ENCODE measurements around the gene WDR38.
A peak's percentile ranks its signal among the peaks of the same experiment; 100 is the strongest.

Gene WDR38

DNA sequence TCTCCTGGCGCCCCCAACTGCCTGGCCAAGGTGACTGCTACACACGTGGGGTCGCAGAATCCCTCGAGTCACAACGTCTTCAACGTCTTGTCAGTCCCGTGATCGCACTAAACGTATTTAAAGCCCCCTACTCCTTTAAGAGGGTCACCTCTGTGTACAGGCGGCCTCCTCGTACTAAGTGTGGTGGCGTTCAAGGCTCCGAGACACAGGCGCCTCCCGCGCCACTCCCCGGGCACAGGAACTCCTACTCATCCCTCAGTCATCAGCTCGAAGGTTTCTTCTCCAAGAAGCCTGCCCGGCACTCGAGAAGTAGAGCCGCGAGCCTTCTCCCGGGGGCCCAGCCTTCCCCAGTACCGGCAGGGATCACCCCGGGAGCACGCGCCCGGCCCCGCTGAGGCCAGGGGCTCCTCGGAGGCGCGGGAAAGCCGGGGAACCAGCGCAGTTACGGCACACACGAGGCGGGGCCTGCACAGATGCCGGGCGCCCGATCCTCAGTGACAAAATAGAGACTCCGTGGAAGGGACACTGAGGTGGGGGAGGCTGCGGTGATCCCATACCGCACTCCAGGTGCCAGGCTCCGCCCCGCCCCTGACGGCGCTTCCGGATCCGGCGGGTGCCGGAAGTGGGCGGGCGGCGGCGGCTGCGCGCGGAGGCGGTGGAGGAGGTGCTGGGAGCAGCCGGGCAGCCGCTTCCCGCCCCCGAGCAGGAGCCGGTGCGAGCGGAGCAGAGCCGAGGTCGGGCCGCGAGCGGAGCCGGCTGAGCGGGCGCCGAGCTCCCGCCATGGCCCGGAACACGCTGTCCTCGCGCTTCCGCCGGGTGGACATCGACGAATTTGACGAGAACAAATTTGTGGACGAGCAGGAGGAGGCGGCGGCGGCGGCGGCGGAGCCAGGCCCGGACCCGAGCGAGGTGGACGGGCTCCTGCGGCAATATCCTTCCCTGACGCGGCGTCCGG lies 15.5 kb downstream of the WDR38 start:
- H3K4me3 ChIP-seq (ENCODE audit: low read depth, low read length), result peak overlapping the region; percentile 99
- H3K4me1 ChIP-seq (ENCODE audit: control insufficient read depth, insufficient read depth, low read length), result peaks cover 14% of the 10 kb centered on the region
- peaks cover 8% of the 10 kb centered on the region for H3K36me3 ChIP-seq (ENCODE audit: control insufficient read depth, insufficient read depth, low read length)
- peak overlapping the region; percentile 93 for H3K9ac ChIP-seq (ENCODE audit: low read depth, low read length)
- no peaks in the 10 kb centered on the region for H3K27me3 ChIP-seq (ENCODE audit: control insufficient read depth, insufficient read depth, low read length)
- H3K9me3 ChIP-seq (ENCODE audit: control insufficient read depth, insufficient read depth, low read length), result no peaks in the 10 kb centered on the region

DNA sequence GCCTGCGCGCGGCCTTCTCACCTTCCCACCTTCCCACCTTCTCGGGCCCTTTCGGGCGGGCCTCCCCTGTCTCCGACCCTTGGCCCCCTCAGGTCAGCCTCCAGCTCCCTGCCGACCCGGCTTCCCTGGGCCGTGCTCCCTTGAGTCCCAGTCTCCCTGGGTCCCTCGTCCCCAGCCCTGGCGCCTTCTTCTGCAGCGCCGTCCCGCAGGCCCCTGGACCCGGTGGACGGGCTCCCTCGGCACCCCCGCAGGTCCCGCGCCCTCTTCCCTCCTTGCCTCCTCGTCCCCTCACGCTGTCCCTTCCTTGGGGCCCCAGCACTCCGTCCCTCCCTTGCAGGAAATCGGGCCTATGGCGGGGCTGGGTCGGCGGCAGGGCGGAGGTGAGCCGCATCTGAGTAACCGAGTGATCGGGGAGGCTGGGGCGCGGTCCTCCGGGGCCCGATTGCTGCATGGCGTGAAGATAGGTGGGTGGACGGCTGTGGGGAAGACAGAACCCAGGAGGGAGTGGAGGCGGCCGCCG lies 16.3 kb downstream of the WDR38 start:
- peaks cover 14% of the 10 kb centered on the region for H3K4me1 ChIP-seq (ENCODE audit: control insufficient read depth, insufficient read depth, low read length)
- no peaks in the 10 kb centered on the region for H3K9me3 ChIP-seq (ENCODE audit: control insufficient read depth, insufficient read depth, low read length)
- no peaks in the 10 kb centered on the region for H3K27me3 ChIP-seq (ENCODE audit: control insufficient read depth, insufficient read depth, low read length)
- H3K9ac ChIP-seq (ENCODE audit: low read depth, low read length), result peak overlapping the region; percentile 87
- H3K36me3 ChIP-seq (ENCODE audit: control insufficient read depth, insufficient read depth, low read length), result peaks cover 13% of the 10 kb centered on the region
- peak overlapping the region; percentile 99 for H3K4me3 ChIP-seq (ENCODE audit: low read depth, low read length)

DNA sequence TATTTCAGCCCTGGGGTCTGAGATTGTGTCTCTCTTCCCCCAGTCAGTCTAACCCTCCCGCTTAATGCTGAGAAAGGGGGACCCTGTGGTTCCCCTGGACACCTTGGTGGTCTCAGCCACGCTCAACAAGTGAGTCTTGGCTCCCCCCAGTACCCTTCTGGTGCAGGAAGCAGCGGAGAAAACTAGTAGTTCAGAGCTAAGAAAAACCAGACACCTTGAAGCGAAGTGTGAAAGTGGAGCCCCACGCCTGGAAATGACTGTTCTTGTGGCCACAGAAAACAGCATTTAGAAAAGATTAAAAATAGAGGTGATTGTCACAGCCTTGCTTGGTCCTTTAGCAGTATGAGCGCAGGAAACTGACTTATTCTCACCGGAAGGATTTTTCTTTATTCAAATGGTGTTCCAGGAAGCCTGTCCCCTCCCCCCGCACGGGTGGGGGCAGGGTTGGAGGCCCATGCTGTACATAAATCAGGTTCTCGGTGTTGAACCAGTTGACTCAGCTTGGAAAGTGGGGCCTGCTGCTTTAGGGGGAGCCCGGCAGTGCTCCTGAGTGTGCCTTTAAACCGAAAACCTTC lies 16.8 kb downstream of the WDR38 start:
- peaks cover 19% of the 10 kb centered on the region for H3K36me3 ChIP-seq (ENCODE audit: control insufficient read depth, insufficient read depth, low read length)

DNA sequence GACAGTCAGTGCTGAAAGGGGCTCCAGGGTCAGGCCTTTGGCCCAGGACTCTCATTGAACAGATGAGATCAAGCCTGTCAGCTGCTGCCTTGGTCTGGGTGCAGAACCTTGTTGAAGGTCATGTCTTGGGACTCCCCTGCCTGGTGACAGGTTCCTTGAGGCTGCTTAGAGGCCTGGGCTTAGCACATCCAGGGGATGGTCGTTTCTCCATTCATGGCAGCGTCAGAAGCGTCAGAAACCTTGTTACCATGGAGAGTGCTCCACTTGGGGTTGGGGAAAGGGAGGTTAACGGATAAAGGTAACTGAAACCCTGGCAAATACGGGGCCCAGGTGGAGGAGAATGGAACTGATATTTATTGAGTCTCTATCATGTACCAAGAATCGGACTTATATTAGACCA lies 17.5 kb downstream of the WDR38 start:
- no peaks in the 10 kb centered on the region for H3K27me3 ChIP-seq (ENCODE audit: control insufficient read depth, insufficient read depth, low read length)
- peak overlapping the region; percentile 87 for H3K9ac ChIP-seq (ENCODE audit: low read depth, low read length)
- no peaks in the 10 kb centered on the region for H3K9me3 ChIP-seq (ENCODE audit: control insufficient read depth, insufficient read depth, low read length)
- peaks cover 24% of the 10 kb centered on the region for H3K36me3 ChIP-seq (ENCODE audit: control insufficient read depth, insufficient read depth, low read length)
- peak overlapping the region; percentile 99 for H3K4me3 ChIP-seq (ENCODE audit: low read depth, low read length)
- H3K4me1 ChIP-seq (ENCODE audit: control insufficient read depth, insufficient read depth, low read length), result peaks cover 14% of the 10 kb centered on the region

More for the DNA sequence above, 16.8 kb downstream of the WDR38 start:
- Histone ChIP-seq H3K4me3 (ENCODE audit: low read depth, low read length) (peak overlapping the region; percentile 99), H3K9me3 (ENCODE audit: control insufficient read depth, insufficient read depth, low read length) (no peaks in the 10 kb centered on the region), H3K9ac (ENCODE audit: low read depth, low read length) (peak overlapping the region; percentile 87), H3K27me3 (ENCODE audit: control insufficient read depth, insufficient read depth, low read length) (no peaks in the 10 kb centered on the region), H3K4me1 (ENCODE audit: control insufficient read depth, insufficient read depth, low read length) (peaks cover 14% of the 10 kb centered on the region)

DNA sequence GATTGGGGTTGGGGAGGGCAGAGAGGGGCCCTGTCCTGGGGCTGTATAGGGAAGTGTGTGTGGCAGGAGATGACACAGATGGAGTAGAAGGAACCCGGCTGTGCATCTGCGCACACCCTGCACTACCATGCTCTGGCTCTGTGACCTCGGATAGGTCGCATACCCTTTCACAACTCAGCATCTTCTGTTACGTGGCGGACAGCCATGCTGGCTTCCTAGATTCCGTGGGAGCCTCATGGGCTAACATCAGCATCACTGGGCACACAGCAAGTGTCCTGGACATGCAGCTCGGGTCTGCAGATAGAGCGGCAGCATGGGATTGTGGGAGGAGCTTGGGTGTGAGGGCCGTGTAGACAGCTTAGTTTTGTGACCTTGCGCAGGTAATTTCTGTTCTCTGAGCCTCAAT lies 17.9 kb downstream of the WDR38 start:
- no peaks in the 10 kb centered on the region for H3K9me3 ChIP-seq (ENCODE audit: control insufficient read depth, insufficient read depth, low read length)
- H3K36me3 ChIP-seq (ENCODE audit: control insufficient read depth, insufficient read depth, low read length), result peaks cover 26% of the 10 kb centered on the region
- H3K4me3 ChIP-seq (ENCODE audit: low read depth, low read length), result peak overlapping the region; percentile 99
- no peaks in the 10 kb centered on the region for H3K27me3 ChIP-seq (ENCODE audit: control insufficient read depth, insufficient read depth, low read length)
- H3K9ac ChIP-seq (ENCODE audit: low read depth, low read length), result no peak overlapping the region
- peaks cover 14% of the 10 kb centered on the region for H3K4me1 ChIP-seq (ENCODE audit: control insufficient read depth, insufficient read depth, low read length)

DNA sequence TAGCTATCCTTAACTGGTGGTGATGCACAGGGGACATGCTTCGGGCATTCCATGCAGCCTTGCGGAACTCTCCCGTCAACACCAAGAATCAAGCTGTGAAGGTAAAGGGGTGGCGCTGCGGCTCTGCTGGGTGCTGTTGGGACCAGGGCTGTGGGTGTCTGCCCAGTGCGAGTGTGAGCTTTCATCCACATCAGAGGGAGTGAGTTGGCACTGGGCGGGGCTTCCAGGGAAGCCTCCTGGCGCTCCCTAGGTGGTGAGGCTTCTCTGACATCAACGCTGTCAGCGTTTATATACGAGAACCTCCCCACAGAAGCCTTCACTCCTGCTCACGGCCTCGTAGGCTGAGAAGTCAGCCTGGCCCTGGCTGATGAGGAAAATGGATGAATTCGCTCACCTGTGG lies 20.4 kb downstream of the WDR38 start:
- Histone ChIP-seq H3K4me3 (ENCODE audit: low read depth, low read length) (no peak overlapping the region), H3K27me3 (ENCODE audit: control insufficient read depth, insufficient read depth, low read length) (no peaks in the 10 kb centered on the region), H3K36me3 (ENCODE audit: control insufficient read depth, insufficient read depth, low read length) (peaks cover 34% of the 10 kb centered on the region), H3K9ac (ENCODE audit: low read depth, low read length) (no peak overlapping the region), H3K9me3 (ENCODE audit: control insufficient read depth, insufficient read depth, low read length) (no peaks in the 10 kb centered on the region), H3K4me1 (ENCODE audit: control insufficient read depth, insufficient read depth, low read length) (peaks cover 11% of the 10 kb centered on the region)

DNA sequence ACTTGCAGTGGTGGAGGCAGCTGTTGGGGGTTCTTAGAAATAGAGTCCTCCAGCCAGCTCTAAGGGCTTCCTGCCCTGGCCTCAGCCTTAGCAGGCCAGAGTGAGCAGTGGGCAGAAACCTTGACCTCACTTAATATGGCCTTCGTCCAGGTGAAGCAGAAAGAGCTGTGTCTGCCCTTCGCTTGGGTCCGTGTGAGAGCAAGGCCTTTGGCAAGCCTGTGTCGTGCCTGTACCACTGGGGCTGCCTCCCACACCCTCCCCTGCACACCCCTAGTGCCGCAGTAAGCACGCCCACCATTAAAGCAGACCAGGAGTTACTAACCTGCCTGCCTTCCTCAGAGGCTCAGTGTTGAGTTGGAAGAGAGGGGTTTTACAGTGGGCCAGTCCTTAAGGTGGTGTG lies 22.2 kb downstream of the WDR38 start:
- Histone ChIP-seq H3K36me3 (ENCODE audit: control insufficient read depth, insufficient read depth, low read length) (peaks cover 33% of the 10 kb centered on the region), H3K4me1 (ENCODE audit: control insufficient read depth, insufficient read depth, low read length) (peaks cover 8% of the 10 kb centered on the region), H3K27me3 (ENCODE audit: control insufficient read depth, insufficient read depth, low read length) (no peaks in the 10 kb centered on the region), H3K9ac (ENCODE audit: low read depth, low read length) (no peak overlapping the region), H3K4me3 (ENCODE audit: low read depth, low read length) (no peak overlapping the region), H3K9me3 (ENCODE audit: control insufficient read depth, insufficient read depth, low read length) (no peaks in the 10 kb centered on the region)

DNA sequence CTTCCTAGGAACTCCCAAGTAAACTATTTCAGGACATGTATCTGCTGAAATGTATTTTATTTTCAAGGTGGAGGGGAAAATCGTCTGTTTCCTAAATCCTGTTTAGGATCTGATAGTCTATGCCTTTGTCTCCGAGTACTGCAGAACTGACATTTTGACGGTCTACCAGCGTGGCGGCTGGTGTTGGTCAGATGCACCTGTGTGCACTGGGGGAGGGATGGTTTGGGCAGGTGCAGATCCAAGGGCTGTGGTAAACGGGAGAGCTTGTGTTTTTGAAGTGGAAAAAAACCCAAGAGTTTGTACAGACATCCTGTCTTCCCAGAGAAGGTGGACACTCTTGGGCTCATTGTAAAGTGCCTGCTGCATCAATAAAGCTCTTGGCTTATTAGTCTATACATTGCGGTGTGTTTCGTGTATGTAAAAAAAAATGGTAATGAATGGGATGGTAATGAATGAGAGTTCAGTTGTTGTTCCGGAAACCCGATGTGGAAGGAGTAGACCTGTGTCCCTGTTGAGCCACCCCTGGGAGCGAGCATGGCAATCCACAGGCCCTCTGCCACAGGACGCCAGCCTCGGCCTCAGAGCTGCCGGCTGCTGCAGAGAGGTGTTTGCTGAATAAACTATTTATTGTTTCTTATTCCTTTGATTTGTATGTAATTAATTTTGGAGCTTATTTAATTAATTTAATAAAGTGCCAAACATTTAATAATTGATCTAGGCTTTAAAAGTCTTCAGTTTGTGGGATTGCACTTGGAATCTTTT lies 23.9 kb downstream of the WDR38 start:
- Histone ChIP-seq H3K9ac (ENCODE audit: low read depth, low read length) (no peak overlapping the region), H3K4me1 (ENCODE audit: control insufficient read depth, insufficient read depth, low read length) (peaks cover 5% of the 10 kb centered on the region), H3K27me3 (ENCODE audit: control insufficient read depth, insufficient read depth, low read length) (no peaks in the 10 kb centered on the region), H3K36me3 (ENCODE audit: control insufficient read depth, insufficient read depth, low read length) (peaks cover 33% of the 10 kb centered on the region), H3K9me3 (ENCODE audit: control insufficient read depth, insufficient read depth, low read length) (no peaks in the 10 kb centered on the region), H3K4me3 (ENCODE audit: low read depth, low read length) (no peak overlapping the region)

DNA sequence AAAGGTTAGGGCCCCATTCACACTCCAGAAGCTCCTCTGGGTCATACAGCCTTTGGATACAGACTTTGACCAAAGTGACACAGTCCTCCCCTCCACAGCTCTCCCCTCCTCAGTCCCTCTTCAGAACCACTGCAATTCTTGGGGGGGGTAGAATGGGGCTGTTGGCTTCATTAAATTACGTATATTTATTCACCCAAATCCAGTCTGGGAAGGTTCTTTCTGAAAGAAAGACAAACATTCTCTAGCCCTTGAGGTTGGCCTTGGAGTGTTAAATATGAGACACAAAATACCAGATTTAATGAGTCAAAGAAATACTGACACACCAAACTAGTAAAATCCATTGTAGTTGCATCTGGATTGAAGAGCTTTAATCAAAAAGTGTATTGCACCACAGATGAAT lies 24.8 kb downstream of the WDR38 start:
- H3K4me1 ChIP-seq (ENCODE audit: control insufficient read depth, insufficient read depth, low read length), result peaks cover 5% of the 10 kb centered on the region
- no peak overlapping the region for H3K4me3 ChIP-seq (ENCODE audit: low read depth, low read length)
- no peak overlapping the region for H3K9ac ChIP-seq (ENCODE audit: low read depth, low read length)
- peaks cover 33% of the 10 kb centered on the region for H3K36me3 ChIP-seq (ENCODE audit: control insufficient read depth, insufficient read depth, low read length)
- H3K27me3 ChIP-seq (ENCODE audit: control insufficient read depth, insufficient read depth, low read length), result no peaks in the 10 kb centered on the region
- H3K9me3 ChIP-seq (ENCODE audit: control insufficient read depth, insufficient read depth, low read length), result no peaks in the 10 kb centered on the region

DNA sequence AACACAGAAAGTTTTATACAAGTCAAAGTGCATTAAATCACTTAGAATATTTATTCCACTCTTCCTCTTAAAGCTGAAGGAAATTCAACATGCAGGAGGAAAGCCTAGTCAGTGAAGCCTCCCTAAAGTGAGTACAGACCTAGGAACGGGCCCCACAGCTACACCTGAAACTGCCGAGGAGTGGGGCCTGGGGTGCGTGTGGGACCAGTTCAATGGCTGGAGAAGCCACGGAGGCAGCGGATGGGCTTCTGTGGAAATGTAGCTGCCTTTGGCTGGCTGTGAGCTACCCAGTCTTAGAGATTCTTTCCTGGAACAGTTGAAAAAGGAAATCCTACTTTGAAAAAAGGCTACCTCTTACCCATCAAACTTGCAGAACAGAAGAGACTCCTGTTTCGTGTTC lies 25.3 kb downstream of the WDR38 start:
- no peak overlapping the region for H3K4me3 ChIP-seq (ENCODE audit: low read depth, low read length)
- H3K4me1 ChIP-seq (ENCODE audit: control insufficient read depth, insufficient read depth, low read length), result peaks cover 5% of the 10 kb centered on the region
- no peaks in the 10 kb centered on the region for H3K27me3 ChIP-seq (ENCODE audit: control insufficient read depth, insufficient read depth, low read length)
- no peaks in the 10 kb centered on the region for H3K9me3 ChIP-seq (ENCODE audit: control insufficient read depth, insufficient read depth, low read length)
- no peak overlapping the region for H3K9ac ChIP-seq (ENCODE audit: low read depth, low read length)
- peaks cover 31% of the 10 kb centered on the region for H3K36me3 ChIP-seq (ENCODE audit: control insufficient read depth, insufficient read depth, low read length)

DNA sequence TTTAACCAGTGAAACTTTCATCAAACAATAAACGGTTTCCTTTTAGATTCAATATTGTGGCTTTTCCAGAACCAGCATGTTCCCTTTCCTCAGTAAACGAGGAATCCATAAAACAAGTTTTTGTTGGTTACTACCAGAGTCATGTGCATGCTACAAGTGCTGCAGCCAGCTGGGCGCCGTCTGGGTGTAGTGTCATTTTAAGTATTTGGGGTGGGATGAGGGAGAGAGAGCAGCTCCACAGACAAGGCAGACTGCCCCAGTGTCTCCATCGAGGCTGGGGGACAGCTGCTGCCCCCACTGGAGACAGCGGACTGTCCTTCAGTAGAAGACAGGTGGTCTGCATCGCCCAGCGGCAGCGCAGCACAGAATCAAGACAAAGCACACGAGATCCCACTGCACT lies 26.0 kb downstream of the WDR38 start:
- no peak overlapping the region for H3K9ac ChIP-seq (ENCODE audit: low read depth, low read length)
- peaks cover 24% of the 10 kb centered on the region for H3K36me3 ChIP-seq (ENCODE audit: control insufficient read depth, insufficient read depth, low read length)
- H3K9me3 ChIP-seq (ENCODE audit: control insufficient read depth, insufficient read depth, low read length), result no peaks in the 10 kb centered on the region
- no peaks in the 10 kb centered on the region for H3K27me3 ChIP-seq (ENCODE audit: control insufficient read depth, insufficient read depth, low read length)
- H3K4me3 ChIP-seq (ENCODE audit: low read depth, low read length), result no peak overlapping the region
- peaks cover 5% of the 10 kb centered on the region for H3K4me1 ChIP-seq (ENCODE audit: control insufficient read depth, insufficient read depth, low read length)
